SK-N-SH (cell line): ENCODE data around the gene TAB2. TPM values are rescaled to one million over a fixed set of nuclear protein-coding genes. Genes with fewer than 3 reads are reported as not detected.

Experiments used
- CTCF ChIA-PET: fragments of 300-600, 350-600 bp; formaldehyde crosslinking; extraction: SDS; loops from one replicate; lab custom pipeline; 2021; lab: Yijun Ruan, JAX
- POLR2A ChIA-PET: fragments of 350-600 bp; sonication (Branson Sonifier 250); formaldehyde crosslinking; extraction: SDS; loops from one replicate; lab custom pipeline; 2020; ENCODE audit warnings: antibody characterized with exemption, inconsistent platforms; lab: Yijun Ruan, JAX
- DNase-seq: peaks from one replicate; pipeline ENCODE4 v3.0.0; 2012
- H2AFZ ChIP-seq: fragments of 200-600 bp; sonication (generic); 2 replicates; pipeline ENCODE4 v1.8.1; 2016; ENCODE audit warnings: antibody characterized with exemption, mild to moderate bottlenecking, low read depth
- H3F3A ChIP-seq: fragments of 200-600 bp; sonication (generic); replicated peaks from 2 replicates; pipeline ENCODE3; 2016; ENCODE audit warnings: antibody characterized with exemption, mild to moderate bottlenecking; ENCODE audit not compliant: insufficient read depth
- H3K27ac ChIP-seq, 2 experiments: fragments of 200-500 bp in 1 of 2; fragments of 200-600 bp in 1 of 2; sonication (Bioruptor generic) in 1 of 2; sonication (generic), shearing (Covaris generic) in 1 of 2; 2 replicates each; pipeline versions ENCODE4 v1.5.1 to v1.6.1; 2014 to 2016; ENCODE audit warnings: low read depth in 2 of 2, inconsistent platforms in 1 of 2, low read length in 1 of 2, mild to moderate bottlenecking in 1 of 2, mixed read lengths in 1 of 2
- H3K27me3 ChIP-seq: fragments of 200-600 bp; sonication (generic), shearing (Covaris generic); 2 replicates; pipeline ENCODE4 v1.6.1; 2016; ENCODE audit warnings: mixed run types; ENCODE audit not compliant: insufficient read depth
- H3K36me3 ChIP-seq, 2 experiments: fragments of 200-500 bp in 1 of 2; fragments of 200-600 bp in 1 of 2; sonication (Bioruptor generic) in 1 of 2; sonication (generic) in 1 of 2; replicated peaks in 1 of 2; 2 replicates each; pipeline versions ENCODE3 to v1.5.1; 2014 to 2016; ENCODE audit warnings: low read length in 1 of 2, mild to moderate bottlenecking in 1 of 2; ENCODE audit not compliant: insufficient read depth in 2 of 2, control insufficient read depth in 1 of 2
- H3K4me1 ChIP-seq, 2 experiments: fragments of 200-500 bp in 1 of 2; fragments of 200-600 bp in 1 of 2; sonication (Bioruptor generic) in 1 of 2; sonication (generic), shearing (Covaris generic) in 1 of 2; 2 replicates each; pipeline versions ENCODE4 v1.5.1 to v1.6.1; 2014 to 2016; ENCODE audit warnings: low read depth in 1 of 2, low read length in 1 of 2, mixed run types in 1 of 2; ENCODE audit not compliant: insufficient read depth in 2 of 2, control insufficient read depth in 1 of 2
- H3K4me2 ChIP-seq: fragments of 200-600 bp; sonication (generic), shearing (Covaris generic); 2 replicates; pipeline ENCODE4 v1.6.1; 2017; ENCODE audit warnings: mixed run types
- H3K4me3 ChIP-seq, 2 experiments: fragments of 200-500 bp in 1 of 2; fragments of 200-600 bp in 1 of 2; sonication (Bioruptor generic) in 1 of 2; sonication (generic), shearing (Covaris generic) in 1 of 2; 2 replicates each; pipeline versions ENCODE4 v1.5.1 to v1.8.1; 2014 to 2016; ENCODE audit warnings: low read depth in 2 of 2, inconsistent platforms in 1 of 2, low read length in 1 of 2, mild to moderate bottlenecking in 1 of 2, mixed read lengths in 1 of 2, moderate library complexity in 1 of 2
- H3K79me2 ChIP-seq: fragments of 200-600 bp; sonication (generic); 2 replicates; pipeline ENCODE4 v1.8.1; 2017; ENCODE audit warnings: mild to moderate bottlenecking; ENCODE audit not compliant: insufficient read depth
- H3K9ac ChIP-seq: fragments of 200-600 bp; sonication (generic); 2 replicates; pipeline ENCODE4 v1.6.1; 2017; ENCODE audit warnings: mixed run types
- H3K9me2 ChIP-seq: fragments of 200-600 bp; sonication (generic); 2 replicates; pipeline ENCODE4 v1.6.1; 2017; ENCODE audit warnings: mixed run types
- H3K9me3 ChIP-seq: fragments of 200-600 bp; sonication (generic); 2 replicates; pipeline ENCODE4 v1.6.1; 2017; ENCODE audit warnings: mixed run types, mild to moderate bottlenecking, moderate library complexity
- H4K20me1 ChIP-seq: fragments of 200-600 bp; sonication (generic); 2 replicates; pipeline ENCODE4 v1.6.1; 2017; ENCODE audit warnings: mild to moderate bottlenecking, mixed run types; ENCODE audit not compliant: insufficient read depth
- ELF1 ChIP-seq: IDR thresholded peaks from 2 replicates; pipeline ENCODE4 v1.4.0; 2012
- GATA2 ChIP-seq: sonication (generic); formaldehyde crosslinking; IDR thresholded peaks from 2 replicates; pipeline ENCODE4 v1.5.0; 2020; ENCODE audit warnings: mild to moderate bottlenecking, missing genetic modification reagents
- MEF2A ChIP-seq: IDR thresholded peaks from 2 replicates; pipeline ENCODE4 v1.4.0; 2012; ENCODE audit warnings: low read depth, borderline replicate concordance
- NFIC ChIP-seq: IDR thresholded peaks from 2 replicates; pipeline ENCODE4 v1.4.0; 2012; ENCODE audit warnings: borderline replicate concordance
- POLR2AphosphoS5 ChIP-seq: IDR thresholded peaks from 2 replicates; pipeline ENCODE4 v1.6.1; 2012; ENCODE audit warnings: low read depth, low read length
- RCOR1 ChIP-seq: fragments of 150-350 bp; IDR thresholded peaks from 2 replicates; pipeline ENCODE4 v1.6.1; 2017; ENCODE audit warnings: antibody characterized with exemption, low read length
- RFX5 ChIP-seq: IDR thresholded peaks from 2 replicates; pipeline ENCODE4 v1.6.1; 2012; ENCODE audit warnings: mild to moderate bottlenecking, improper control_type of control experiment, low read length
- RXRA ChIP-seq: IDR thresholded peaks from 2 replicates; pipeline ENCODE4 v1.4.0; 2012; ENCODE audit warnings: low read depth, mild to moderate bottlenecking, borderline replicate concordance
- SIN3A ChIP-seq: IDR thresholded peaks from 2 replicates; pipeline ENCODE4 v1.6.1; 2012; ENCODE audit warnings: low read depth, mild to moderate bottlenecking, low read length, moderate library complexity, borderline replicate concordance
- TCF12 ChIP-seq: IDR thresholded peaks from 2 replicates; pipeline ENCODE4 v1.4.0; 2012
- TEAD4 ChIP-seq: IDR thresholded peaks from 2 replicates; pipeline ENCODE4 v1.4.0; 2012; ENCODE audit warnings: mild to moderate bottlenecking, borderline replicate concordance; ENCODE audit not compliant: insufficient read depth
- USF2 ChIP-seq: fragments of 150-350 bp; IDR thresholded peaks from 2 replicates; pipeline ENCODE4 v1.6.1; 2017; ENCODE audit warnings: antibody characterized with exemption, low read length, low read depth, borderline replicate concordance
- YY1 ChIP-seq: IDR thresholded peaks from 2 replicates; pipeline ENCODE4 v1.4.0; 2012; ENCODE audit warnings: low read depth, mild to moderate bottlenecking
- ZBTB33 ChIP-seq: IDR thresholded peaks from 2 replicates; pipeline ENCODE4 v1.4.0; 2012; ENCODE audit warnings: low read depth, borderline replicate concordance
- WGBS: methylation state at CpG from one replicate; pipeline ENCODE4 v1.1.6; 2017; ENCODE audit warnings: low lambda C conversion rate; 5-methylcytosine and 5-hydroxymethylcytosine counted together
- polyA plus RNA-seq, 3 experiments: library from polyadenylated mRNA; depleted of rRNA; stranded (reverse); fragments of >200 nt; gene quantifications; 2 replicates each; pipeline ENCODE4 v1.2.3, GENCODE V29; 2012
- TF ChIP-seq, protein P1 (sequence below): IDR thresholded peaks from 2 replicates; pipeline ENCODE4 v1.4.0; 2012; ENCODE audit warnings: low read depth
- TF ChIP-seq, protein P2 (sequence below): fragments of 150-350 bp; IDR thresholded peaks from 2 replicates; pipeline ENCODE4 v1.6.1; 2016; ENCODE audit warnings: mild to moderate bottlenecking, low read depth, low read length
- TF ChIP-seq, protein P3 (sequence below): IDR thresholded peaks from 2 replicates; pipeline ENCODE4 v1.4.0; 2012; ENCODE audit warnings: low read depth, borderline replicate concordance

Gene TAB2
- polyA plus RNA-seq, 1 of the 3 experiments (the other 2 are of a cell fraction) = 24.4 TPM

DNA sequence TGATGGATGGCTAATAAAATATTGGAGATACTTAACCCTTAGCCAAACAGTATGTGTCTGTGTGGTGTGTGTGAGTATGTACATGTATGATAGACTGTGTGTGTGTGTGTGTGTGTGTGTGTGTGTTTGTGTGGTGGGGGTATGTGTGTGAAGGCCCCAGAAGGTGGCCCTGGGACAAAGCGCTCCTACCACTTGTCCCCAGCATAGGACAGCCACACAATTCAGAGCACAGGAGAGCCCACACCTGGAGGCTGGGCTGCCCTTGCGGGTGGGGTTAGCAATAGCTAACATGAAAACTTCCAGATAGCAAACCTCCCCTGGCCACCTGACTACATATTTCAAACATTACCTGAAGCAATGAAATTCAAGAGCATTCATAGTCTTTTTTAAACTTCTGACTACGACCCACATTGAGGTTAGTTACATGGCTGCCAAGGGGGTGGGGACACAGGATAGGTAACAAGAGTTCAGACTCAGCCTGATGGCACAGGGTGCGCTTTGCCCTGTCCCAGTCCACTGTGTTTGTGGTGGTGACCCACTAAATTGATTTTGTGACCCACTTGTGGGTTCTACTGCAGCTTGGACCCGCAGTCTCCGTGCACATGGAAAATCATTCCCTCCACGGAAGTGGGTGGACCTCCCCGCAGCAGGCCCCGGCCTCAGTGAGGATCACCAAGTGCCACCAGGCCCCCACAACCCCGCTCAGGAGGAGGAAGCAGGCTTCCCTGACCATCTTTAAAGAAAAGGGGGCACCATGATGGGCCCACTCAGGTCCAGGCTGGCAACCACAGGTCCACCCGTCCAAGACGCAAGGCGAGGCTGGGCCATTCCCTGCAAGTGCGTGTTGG, 132.5 kb downstream of the TAB2 start:
- Histone ChIP-seq H3K4me2 (no peak overlapping the region), H3K4me3 (peak overlapping the region in 1 of 2 experiments; percentile 31; a peak in 1 of 4 replicates)
- TF ChIP-seq, protein P1, sequence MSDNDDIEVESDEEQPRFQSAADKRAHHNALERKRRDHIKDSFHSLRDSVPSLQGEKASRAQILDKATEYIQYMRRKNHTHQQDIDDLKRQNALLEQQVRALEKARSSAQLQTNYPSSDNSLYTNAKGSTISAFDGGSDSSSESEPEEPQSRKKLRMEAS = no peak
- no peak for TF ChIP-seq TCF12
- TF ChIP-seq ZBTB33 = no peak
- TF ChIP-seq, protein P2, sequence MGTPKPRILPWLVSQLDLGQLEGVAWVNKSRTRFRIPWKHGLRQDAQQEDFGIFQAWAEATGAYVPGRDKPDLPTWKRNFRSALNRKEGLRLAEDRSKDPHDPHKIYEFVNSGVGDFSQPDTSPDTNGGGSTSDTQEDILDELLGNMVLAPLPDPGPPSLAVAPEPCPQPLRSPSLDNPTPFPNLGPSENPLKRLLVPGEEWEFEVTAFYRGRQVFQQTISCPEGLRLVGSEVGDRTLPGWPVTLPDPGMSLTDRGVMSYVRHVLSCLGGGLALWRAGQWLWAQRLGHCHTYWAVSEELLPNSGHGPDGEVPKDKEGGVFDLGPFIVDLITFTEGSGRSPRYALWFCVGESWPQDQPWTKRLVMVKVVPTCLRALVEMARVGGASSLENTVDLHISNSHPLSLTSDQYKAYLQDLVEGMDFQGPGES = no peak
- TF ChIP-seq MEF2A = no peak
- TF ChIP-seq, protein P3, sequence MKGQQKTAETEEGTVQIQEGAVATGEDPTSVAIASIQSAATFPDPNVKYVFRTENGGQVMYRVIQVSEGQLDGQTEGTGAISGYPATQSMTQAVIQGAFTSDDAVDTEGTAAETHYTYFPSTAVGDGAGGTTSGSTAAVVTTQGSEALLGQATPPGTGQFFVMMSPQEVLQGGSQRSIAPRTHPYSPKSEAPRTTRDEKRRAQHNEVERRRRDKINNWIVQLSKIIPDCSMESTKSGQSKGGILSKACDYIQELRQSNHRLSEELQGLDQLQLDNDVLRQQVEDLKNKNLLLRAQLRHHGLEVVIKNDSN = no peak
- TF ChIP-seq GATA2 (CRISPR knock-in tag) = no peak
- no peak for TF ChIP-seq POLR2AphosphoS5
- no peak for TF ChIP-seq TEAD4
- TF ChIP-seq NFIC = no peak
- TF ChIP-seq YY1 = no peak
- no peak for TF ChIP-seq ELF1
- TF ChIP-seq SIN3A = no peak
- no peak for TF ChIP-seq RXRA
- TF ChIP-seq USF2 = no peak
- TF ChIP-seq RFX5 = no peak
- no peak for TF ChIP-seq RCOR1

More for the DNA sequence above, 132.5 kb downstream of the TAB2 start:
- no peak overlapping the region for H3K9ac ChIP-seq
- ChIA-PET CTCF (interaction anchor here (0.9 to 2.4 kb wide), 2 partner anchors 18 to 67 kb away, joined by 3 to 8 read pairs; no protein-coding TSS in a partner anchor), POLR2A (no interaction called here)
- peaks cover 6% of the 10 kb centered on the region for H3F3A ChIP-seq
- no peak overlapping the region for H2AFZ ChIP-seq
- peaks cover 3 to 18% of the 10 kb centered on the region in 2 experiments; a peak in 2 of 4 replicates for H3K4me1 ChIP-seq
- H3K27me3 ChIP-seq = no peaks in the 10 kb centered on the region
- WGBS = 98% methylated on average over 8 of the region's 14 CpGs
- H4K20me1 ChIP-seq = no peaks in the 10 kb centered on the region
- DNase-seq = no peak
- H3K27ac ChIP-seq = no peak overlapping the region
- no peaks in the 10 kb centered on the region for H3K79me2 ChIP-seq
- H3K36me3 ChIP-seq = no peaks in the 10 kb centered on the region
- no peaks in the 10 kb centered on the region for H3K9me3 ChIP-seq
- no peaks in the 10 kb centered on the region for H3K9me2 ChIP-seq
